ENCODE results near the gene H1-8.
"Not testable (repeated sequence)": the region's sequence is repeated elsewhere in the genome, so short reads cannot be mapped to it uniquely, and the experiment has no call there.

Gene H1-8

GRCh38 chr3:129515108-129515820 is 27.7 kb upstream of the H1-8 start:
- not testable (repeated sequence) for DNase-seq (ENCODE audit: low read depth)

- not testable (repeated sequence) for DNase-seq (ENCODE audit: low read depth)
These were observed 27.0 kb upstream of the H1-8 start for GRCh38 chr3:129515821-129516432.

- no peak for DNase-seq (ENCODE audit: low read depth)
These were observed 25.5 kb upstream of the H1-8 start for GRCh38 chr3:129517516-129517915.

- DNase-seq (ENCODE audit: low read depth): no peak
These were observed 24.9 kb upstream of the H1-8 start for GRCh38 chr3:129518038-129518561.

GRCh38 chr3:129518581-129518980 is 24.4 kb upstream of the H1-8 start:
- DNase-seq (ENCODE audit: low read depth): no peak

GRCh38 chr3:129519449-129519848 is 23.5 kb upstream of the H1-8 start:
- no peak for DNase-seq (ENCODE audit: low read depth)

- no peak for DNase-seq (ENCODE audit: low read depth)
These were observed 22.9 kb upstream of the H1-8 start for GRCh38 chr3:129519896-129520715.

GRCh38 chr3:129520960-129521359 is 22.0 kb upstream of the H1-8 start:
- no peak for DNase-seq (ENCODE audit: low read depth)

- no peak for DNase-seq (ENCODE audit: low read depth)
These were observed 21.4 kb upstream of the H1-8 start for GRCh38 chr3:129521611-129522010.

- DNase-seq (ENCODE audit: low read depth): no peak
These were observed 20.0 kb upstream of the H1-8 start for GRCh38 chr3:129522953-129523352.

GRCh38 chr3:129524081-129524480 is 18.9 kb upstream of the H1-8 start:
- no peak for DNase-seq (ENCODE audit: low read depth)

- no peak for DNase-seq (ENCODE audit: low read depth)
These were observed 17.5 kb upstream of the H1-8 start for GRCh38 chr3:129525341-129525968.

GRCh38 chr3:129526121-129526900 is 16.7 kb upstream of the H1-8 start:
- DNase-seq (ENCODE audit: low read depth): no peak

- DNase-seq (ENCODE audit: low read depth): no peak
These were observed 15.7 kb upstream of the H1-8 start for GRCh38 chr3:129527262-129527661.

- no peak for DNase-seq (ENCODE audit: low read depth)
These were observed 14.3 kb upstream of the H1-8 start, which contains the start of gene RHO for GRCh38 chr3:129528589-129529100. TSS of gene RHO (plus strand) at chr3:129528639. CDS start at chr3:129528734, 95 bp downstream.

- DNase-seq (ENCODE audit: low read depth): no peak
These were observed 13.4 kb upstream of the H1-8 start for GRCh38 chr3:129529436-129530210.

GRCh38 chr3:129530251-129530791 is 12.7 kb upstream of the H1-8 start:
- no peak for DNase-seq (ENCODE audit: low read depth)

- no peak for DNase-seq (ENCODE audit: low read depth)
These were observed 12.2 kb upstream of the H1-8 start for GRCh38 chr3:129530821-129531220.

- no peak for DNase-seq (ENCODE audit: low read depth)
These were observed 11.3 kb upstream of the H1-8 start for GRCh38 chr3:129531699-129532098.

GRCh38 chr3:129532261-129532660 is 10.7 kb upstream of the H1-8 start:
- no peak for DNase-seq (ENCODE audit: low read depth)
